Glutamatergic neuron (in vitro differentiated cells): Measurements from ENCODE around the gene SLC35B1. TPM values are rescaled to one million over a fixed set of nuclear protein-coding genes. Genes with fewer than 3 reads are reported as not detected.
A peak's percentile ranks its signal among the peaks of the same experiment; 100 is the strongest.
"Not testable (repeated sequence)": the region's sequence is repeated elsewhere in the genome, so short reads cannot be mapped to it uniquely, and the experiment has no call there.

Experiments
- DNase-seq: peaks from one replicate; pipeline ENCODE4 v3.0.0; 2022
- H3K27ac Mint-ChIP-seq: one replicate; pipeline ENCODE4 v1.8.0; 2020; ENCODE audit warnings: mild to moderate bottlenecking, mixed read lengths, inconsistent platforms; ENCODE audit not compliant: unreplicated experiment
- H3K27me3 Mint-ChIP-seq: one replicate; pipeline ENCODE4 v1.8.0; 2020; ENCODE audit warnings: mild to moderate bottlenecking, moderate library complexity, mixed read lengths, inconsistent platforms; ENCODE audit not compliant: unreplicated experiment
- H3K36me3 Mint-ChIP-seq: one replicate; pipeline ENCODE4 v1.8.0; 2020; ENCODE audit warnings: mild to moderate bottlenecking, mixed read lengths, inconsistent platforms; ENCODE audit not compliant: unreplicated experiment
- H3K4me1 Mint-ChIP-seq: one replicate; pipeline ENCODE4 v1.8.0; 2020; ENCODE audit warnings: mild to moderate bottlenecking, low read depth, mixed read lengths, inconsistent platforms; ENCODE audit not compliant: unreplicated experiment
- H3K4me3 Mint-ChIP-seq: one replicate; pipeline ENCODE4 v1.8.0; 2020; ENCODE audit warnings: mild to moderate bottlenecking, mixed read lengths, inconsistent platforms; ENCODE audit not compliant: unreplicated experiment
- H3K9me3 Mint-ChIP-seq: one replicate; pipeline ENCODE4 v1.8.0; 2020; ENCODE audit warnings: mild to moderate bottlenecking, moderate library complexity, mixed read lengths, inconsistent platforms; ENCODE audit not compliant: unreplicated experiment
- CTCF ChIP-seq: fragments of 200-600 bp; sonication (generic); IDR thresholded peaks from one replicate; pipeline ENCODE4 v1.5.0; 2021; ENCODE audit not compliant: partially characterized antibody, unreplicated experiment
- total RNA-seq: library from RNA; stranded (reverse); fragmentation: NEBNext Ultra II Directional; extraction: Animal tissue kit (Norgen Biotek cat#: 25700); gene quantifications from one replicate; pipeline ENCODE4 v1.2.1, GENCODE V29; 2021; ENCODE audit not compliant: unreplicated experiment

SLC35B1 gene
- total RNA-seq, 1 donor from 2014 or later: 123 TPM

- peaks cover 25% of the 10 kb centered on the region for H3K4me1 Mint-ChIP-seq
- H3K36me3 Mint-ChIP-seq: no peaks in the 10 kb centered on the region
- TF ChIP-seq CTCF: no peak
- H3K27ac Mint-ChIP-seq: peak overlapping the region; percentile 97
- peak overlapping the region; percentile 97 for H3K4me3 Mint-ChIP-seq
- no peak for DNase-seq
- peaks cover 18% of the 10 kb centered on the region for H3K9me3 Mint-ChIP-seq
- H3K27me3 Mint-ChIP-seq: peaks cover 10% of the 10 kb centered on the region
Measured at GRCh38 chr17:49676276-49676868, 31.4 kb downstream of the SLC35B1 start.

- Mint-ChIP-seq H3K27ac (no peak overlapping the region), H3K4me3 (peak overlapping the region; percentile 49), H3K27me3 (peaks cover 10% of the 10 kb centered on the region), H3K36me3 (no peaks in the 10 kb centered on the region), H3K9me3 (peaks cover 18% of the 10 kb centered on the region), H3K4me1 (peaks cover 29% of the 10 kb centered on the region)
- TF ChIP-seq CTCF: no peak
- DNase-seq: no peak
Measured at GRCh38 chr17:49674507-49674906, 33.3 kb downstream of the SLC35B1 start.

GRCh38 chr17:49673679-49674078 is 34.1 kb downstream of the SLC35B1 start:
- not testable (repeated sequence) for H3K4me3 Mint-ChIP-seq, H3K27me3 Mint-ChIP-seq, DNase-seq, H3K27ac Mint-ChIP-seq, H3K36me3 Mint-ChIP-seq
- Mint-ChIP-seq H3K9me3 (peaks cover 18% of the 10 kb centered on the region), H3K4me1 (peaks cover 29% of the 10 kb centered on the region)

GRCh38 chr17:49670641-49671040 is 37.1 kb downstream of the SLC35B1 start:
- no peak for DNase-seq
- no peak for TF ChIP-seq CTCF
- Mint-ChIP-seq H3K9me3 (peaks cover 1% of the 10 kb centered on the region), H3K27ac (no peak overlapping the region), H3K4me1 (peaks cover 17% of the 10 kb centered on the region), H3K27me3 (no peaks in the 10 kb centered on the region), H3K36me3 (no peaks in the 10 kb centered on the region), H3K4me3 (no peak overlapping the region)

GRCh38 chr17:49670002-49670401 is 37.8 kb downstream of the SLC35B1 start:
- Mint-ChIP-seq H3K36me3 (no peaks in the 10 kb centered on the region), H3K27me3 (no peaks in the 10 kb centered on the region), H3K4me1 (peaks cover 12% of the 10 kb centered on the region), H3K27ac (no peak overlapping the region), H3K9me3 (peaks cover 1% of the 10 kb centered on the region), H3K4me3 (no peak overlapping the region)
- no peak for TF ChIP-seq CTCF
- no peak for DNase-seq

GRCh38 chr17:49667854-49668253 is 39.9 kb downstream of the SLC35B1 start:
- H3K4me1 Mint-ChIP-seq: peaks cover 6% of the 10 kb centered on the region
- no peak for DNase-seq
- no peak for TF ChIP-seq CTCF
- no peaks in the 10 kb centered on the region for H3K27me3 Mint-ChIP-seq
- H3K36me3 Mint-ChIP-seq: peaks cover 2% of the 10 kb centered on the region
- no peak overlapping the region for H3K4me3 Mint-ChIP-seq
- no peak overlapping the region for H3K27ac Mint-ChIP-seq
- H3K9me3 Mint-ChIP-seq: peaks cover 3% of the 10 kb centered on the region
